Suprapubic skin (tissue), 4 donors: Measurements from ENCODE around the gene TBC1D22A.

Experiments used
- EP300 ChIP-seq: sonication (generic); formaldehyde crosslinking; IDR thresholded peaks from one replicate; pipeline ENCODE4 v1.6.1; 2017; ENCODE audit warnings: antibody characterized with exemption
- POLR2A ChIP-seq, 2 donors: fragments of 450-650 bp; IDR thresholded peaks; one replicate each; pipeline ENCODE4 v1.6.1; 2017; ENCODE audit warnings: antibody characterized with exemption in 2 of 2, mild to moderate bottlenecking in 2 of 2, moderate library complexity in 2 of 2
- POLR2AphosphoS5 ChIP-seq, 3 donors: sonication (generic); formaldehyde crosslinking; IDR thresholded peaks; one replicate each; pipeline ENCODE4 v1.6.1; 2017; ENCODE audit warnings: antibody characterized with exemption in 3 of 3
- TF ChIP-seq, protein P1 (sequence below), 2 donors: fragments of 200-600 bp in 1 of 2; fragments of 450-650 bp in 1 of 2; sonication (generic) in 1 of 2; IDR thresholded peaks; one replicate each; pipeline ENCODE4 v1.5.1; 2016 to 2019; ENCODE audit warnings: antibody characterized with exemption in 2 of 2, mild to moderate bottlenecking in 1 of 2, moderate library complexity in 1 of 2

DNA sequence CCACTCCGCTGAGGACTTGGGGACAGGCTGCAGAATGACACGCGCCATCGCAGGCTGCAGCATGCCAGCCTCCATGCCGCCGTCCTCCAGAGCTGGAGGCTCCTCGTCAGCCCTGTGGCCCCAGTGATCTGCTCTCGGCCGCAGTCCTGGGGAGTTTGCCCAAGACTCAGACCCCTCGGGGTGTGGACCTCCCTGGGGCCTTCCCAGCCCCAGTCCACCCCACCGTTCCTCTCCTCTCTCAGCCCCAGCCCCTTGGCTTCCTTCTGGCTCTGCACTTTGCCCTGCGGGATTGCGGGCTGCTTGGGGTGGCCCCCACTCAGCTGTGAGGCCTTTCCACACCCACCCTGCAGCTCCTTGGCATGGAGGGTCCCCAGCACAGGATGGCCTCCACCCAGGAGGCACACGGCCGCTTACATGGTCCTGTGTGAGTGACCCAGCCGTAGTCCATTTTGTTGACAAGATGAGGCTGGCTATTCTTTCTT lies 414.9 kb downstream of the TBC1D22A start:
- no peak for TF ChIP-seq POLR2A (IDR thresholded peaks at IDR 0.05)
- TF ChIP-seq EP300: no peak
- TF ChIP-seq, protein P1, sequence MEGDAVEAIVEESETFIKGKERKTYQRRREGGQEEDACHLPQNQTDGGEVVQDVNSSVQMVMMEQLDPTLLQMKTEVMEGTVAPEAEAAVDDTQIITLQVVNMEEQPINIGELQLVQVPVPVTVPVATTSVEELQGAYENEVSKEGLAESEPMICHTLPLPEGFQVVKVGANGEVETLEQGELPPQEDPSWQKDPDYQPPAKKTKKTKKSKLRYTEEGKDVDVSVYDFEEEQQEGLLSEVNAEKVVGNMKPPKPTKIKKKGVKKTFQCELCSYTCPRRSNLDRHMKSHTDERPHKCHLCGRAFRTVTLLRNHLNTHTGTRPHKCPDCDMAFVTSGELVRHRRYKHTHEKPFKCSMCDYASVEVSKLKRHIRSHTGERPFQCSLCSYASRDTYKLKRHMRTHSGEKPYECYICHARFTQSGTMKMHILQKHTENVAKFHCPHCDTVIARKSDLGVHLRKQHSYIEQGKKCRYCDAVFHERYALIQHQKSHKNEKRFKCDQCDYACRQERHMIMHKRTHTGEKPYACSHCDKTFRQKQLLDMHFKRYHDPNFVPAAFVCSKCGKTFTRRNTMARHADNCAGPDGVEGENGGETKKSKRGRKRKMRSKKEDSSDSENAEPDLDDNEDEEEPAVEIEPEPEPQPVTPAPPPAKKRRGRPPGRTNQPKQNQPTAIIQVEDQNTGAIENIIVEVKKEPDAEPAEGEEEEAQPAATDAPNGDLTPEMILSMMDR (IDR thresholded peaks at IDR 0.05): no peak
- TF ChIP-seq POLR2AphosphoS5 (IDR thresholded peaks at IDR 0.05): no peak
